ENCODE results near the gene PAQR4.

The PAQR4 gene

DNA sequence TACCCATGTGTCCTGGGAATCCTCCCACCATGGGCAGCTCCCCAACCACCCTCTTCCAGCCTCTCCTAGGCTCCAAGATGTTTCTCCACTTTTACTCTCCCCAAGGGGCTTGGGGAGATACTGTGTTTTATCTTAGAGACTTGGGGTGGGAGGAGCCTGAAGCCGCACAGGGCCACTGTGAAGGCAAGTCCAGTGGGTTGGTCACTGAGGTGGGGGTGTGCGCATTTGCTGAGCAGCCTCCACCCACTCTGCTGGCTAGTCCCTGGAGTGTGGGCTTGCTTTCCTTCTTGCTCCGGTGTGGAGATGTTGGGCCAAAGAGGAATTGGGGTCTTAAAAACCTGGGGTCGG lies 39.5 kb downstream of the PAQR4 start:
- no peak overlapping the region for H3K4me3 ChIP-seq (ENCODE audit: low read depth, low read length)
- TF ChIP-seq, protein P1, sequence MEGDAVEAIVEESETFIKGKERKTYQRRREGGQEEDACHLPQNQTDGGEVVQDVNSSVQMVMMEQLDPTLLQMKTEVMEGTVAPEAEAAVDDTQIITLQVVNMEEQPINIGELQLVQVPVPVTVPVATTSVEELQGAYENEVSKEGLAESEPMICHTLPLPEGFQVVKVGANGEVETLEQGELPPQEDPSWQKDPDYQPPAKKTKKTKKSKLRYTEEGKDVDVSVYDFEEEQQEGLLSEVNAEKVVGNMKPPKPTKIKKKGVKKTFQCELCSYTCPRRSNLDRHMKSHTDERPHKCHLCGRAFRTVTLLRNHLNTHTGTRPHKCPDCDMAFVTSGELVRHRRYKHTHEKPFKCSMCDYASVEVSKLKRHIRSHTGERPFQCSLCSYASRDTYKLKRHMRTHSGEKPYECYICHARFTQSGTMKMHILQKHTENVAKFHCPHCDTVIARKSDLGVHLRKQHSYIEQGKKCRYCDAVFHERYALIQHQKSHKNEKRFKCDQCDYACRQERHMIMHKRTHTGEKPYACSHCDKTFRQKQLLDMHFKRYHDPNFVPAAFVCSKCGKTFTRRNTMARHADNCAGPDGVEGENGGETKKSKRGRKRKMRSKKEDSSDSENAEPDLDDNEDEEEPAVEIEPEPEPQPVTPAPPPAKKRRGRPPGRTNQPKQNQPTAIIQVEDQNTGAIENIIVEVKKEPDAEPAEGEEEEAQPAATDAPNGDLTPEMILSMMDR (IDR thresholded peaks at IDR 0.05; ENCODE audit: borderline replicate concordance, insufficient read depth, low read depth, low read length), result no peak

DNA sequence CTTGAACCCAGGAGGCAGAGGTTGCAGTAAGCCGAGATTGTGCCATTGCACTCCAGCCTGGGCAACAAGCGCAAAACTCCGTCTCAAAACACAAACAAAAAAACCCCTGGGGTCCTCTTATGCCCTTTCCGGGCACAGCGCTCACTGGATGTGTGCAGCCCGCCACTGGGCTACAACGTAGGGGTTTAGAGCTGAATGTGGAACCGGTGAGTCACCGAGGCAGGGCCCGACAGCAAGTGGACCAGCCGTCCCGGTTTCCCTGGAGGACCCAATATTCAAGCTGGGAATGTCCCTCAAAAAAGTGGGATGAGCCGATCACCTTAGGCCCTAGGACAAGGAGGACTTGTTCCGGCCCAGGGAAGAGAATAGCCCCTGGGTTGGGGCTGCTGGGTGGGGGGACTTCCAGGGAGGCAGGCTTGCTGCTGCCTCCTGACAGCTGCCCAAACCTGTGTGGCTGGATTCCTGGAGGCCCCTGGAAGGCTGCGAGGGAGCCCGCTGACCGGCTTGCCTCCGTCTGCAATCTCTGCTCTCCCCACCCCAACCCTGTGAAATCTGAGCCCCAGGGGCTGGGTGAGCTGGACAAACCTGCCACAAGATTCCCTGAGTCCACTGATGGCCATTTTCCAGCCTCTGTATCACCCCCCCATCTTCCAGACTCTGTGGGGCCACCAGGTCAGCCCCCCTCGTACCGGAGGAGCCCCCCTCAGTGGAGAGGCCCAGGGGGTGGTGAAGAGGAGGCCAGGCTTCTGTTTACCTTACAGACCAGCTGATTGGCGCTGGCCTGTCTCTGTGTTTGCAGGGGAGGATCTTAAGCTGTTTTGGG lies 40.6 kb downstream of the PAQR4 start:
- TF ChIP-seq, protein P1 (IDR thresholded peaks at IDR 0.05; ENCODE audit: borderline replicate concordance, insufficient read depth, low read depth, low read length), result no peak
- no peak overlapping the region for H3K4me3 ChIP-seq (ENCODE audit: low read depth, low read length)

DNA sequence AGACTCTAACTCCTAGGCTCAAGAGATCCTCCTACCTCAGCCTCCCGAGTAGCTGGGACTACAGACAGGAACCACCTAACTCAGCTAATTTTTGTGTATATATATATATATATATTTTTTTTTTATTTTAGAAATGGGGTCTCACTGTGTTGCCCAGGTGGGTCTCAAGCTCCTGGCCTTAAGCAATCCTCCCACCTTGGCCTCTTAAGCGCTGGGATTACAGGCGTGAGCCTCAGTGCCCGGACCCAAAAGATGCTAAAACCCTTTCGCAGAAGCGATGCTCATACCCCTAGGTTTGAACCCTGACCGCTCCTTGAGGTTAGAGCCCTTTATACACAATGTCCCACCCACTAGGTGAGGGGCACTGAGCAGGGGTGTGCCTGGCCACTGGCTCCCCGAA lies 41.4 kb downstream of the PAQR4 start:
- TF ChIP-seq, protein P1 (IDR thresholded peaks at IDR 0.05; ENCODE audit: borderline replicate concordance, insufficient read depth, low read depth, low read length), result no peak
- no peak overlapping the region for H3K4me3 ChIP-seq (ENCODE audit: low read depth, low read length)

DNA sequence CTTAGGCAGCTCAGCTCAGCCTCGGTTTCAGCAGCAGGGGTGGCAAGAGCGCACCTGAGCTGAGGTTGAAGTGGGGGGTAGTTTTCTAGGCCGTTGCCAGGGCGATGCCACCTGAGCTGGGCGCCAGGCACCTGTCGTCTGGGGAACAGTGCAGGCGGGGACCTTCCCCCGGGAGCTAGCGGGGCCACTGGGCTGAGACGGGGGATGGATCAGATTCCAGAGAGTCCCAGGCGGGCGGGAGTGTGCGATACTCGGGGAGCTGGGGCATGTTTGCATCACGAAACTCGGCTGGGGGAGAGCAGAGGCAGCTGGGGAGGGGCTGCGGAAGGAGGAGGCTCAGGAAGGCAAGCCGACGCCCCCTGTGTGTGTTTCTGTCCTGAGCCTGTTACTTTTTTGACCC lies 43.1 kb downstream of the PAQR4 start:
- no peak overlapping the region for H3K4me3 ChIP-seq (ENCODE audit: low read depth, low read length)
- TF ChIP-seq, protein P1 (IDR thresholded peaks at IDR 0.05; ENCODE audit: borderline replicate concordance, insufficient read depth, low read depth, low read length), result no peak

DNA sequence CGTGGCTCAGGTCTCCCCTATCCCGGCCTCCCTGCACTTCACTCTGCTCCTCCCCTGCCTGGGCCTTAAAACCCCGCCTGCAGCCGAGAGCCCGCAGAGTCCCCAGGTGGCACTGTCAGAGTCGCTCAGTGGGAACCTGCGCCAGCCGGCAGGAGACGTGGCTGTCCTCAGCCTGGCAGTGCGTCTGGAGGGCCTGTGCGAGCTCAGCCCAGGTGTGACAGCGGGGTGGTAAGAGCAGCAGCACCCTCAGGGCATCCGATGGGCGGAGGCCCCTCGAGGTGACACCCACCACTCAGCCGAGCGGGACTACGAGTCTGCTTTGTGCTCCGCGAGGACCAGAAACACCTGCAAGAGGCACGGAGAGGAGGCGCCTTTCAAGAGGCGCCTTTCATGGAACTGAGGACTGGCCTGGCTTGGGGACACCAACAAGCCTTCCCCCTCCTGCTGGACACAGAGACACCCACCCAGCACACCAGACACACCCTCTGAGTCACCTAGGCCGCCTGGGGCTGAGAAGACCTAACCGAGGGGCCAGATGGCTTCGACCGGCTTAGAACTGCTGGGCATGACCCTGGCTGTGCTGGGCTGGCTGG lies 43.8 kb downstream of the PAQR4 start, which contains the start of gene CLDN9:
TSS of gene CLDN9 (plus strand) at position 96 of the 593 bp plus-strand sequence. CDS start at position 536, 440 bp downstream.
- TF ChIP-seq, protein P1 (IDR thresholded peaks at IDR 0.05; ENCODE audit: borderline replicate concordance, insufficient read depth, low read depth, low read length), result no peak
- no peak within 1 kb of the TSS for H3K4me3 ChIP-seq (ENCODE audit: low read depth, low read length)

DNA sequence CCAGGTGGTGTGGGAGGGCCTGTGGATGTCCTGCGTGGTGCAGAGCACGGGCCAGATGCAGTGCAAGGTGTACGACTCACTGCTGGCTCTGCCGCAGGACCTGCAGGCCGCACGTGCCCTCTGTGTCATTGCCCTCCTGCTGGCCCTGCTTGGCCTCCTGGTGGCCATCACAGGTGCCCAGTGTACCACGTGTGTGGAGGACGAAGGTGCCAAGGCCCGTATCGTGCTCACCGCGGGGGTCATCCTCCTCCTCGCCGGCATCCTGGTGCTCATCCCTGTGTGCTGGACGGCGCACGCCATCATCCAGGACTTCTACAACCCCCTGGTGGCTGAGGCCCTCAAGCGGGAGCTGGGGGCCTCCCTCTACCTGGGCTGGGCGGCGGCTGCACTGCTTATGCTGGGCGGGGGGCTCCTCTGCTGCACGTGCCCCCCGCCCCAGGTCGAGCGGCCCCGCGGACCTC lies 44.4 kb downstream of the PAQR4 start:
- H3K4me3 ChIP-seq (ENCODE audit: low read depth, low read length), result no peak overlapping the region
- TF ChIP-seq, protein P1 (IDR thresholded peaks at IDR 0.05; ENCODE audit: borderline replicate concordance, insufficient read depth, low read depth, low read length), result no peak

Data from GM12875 (cell line).